Fibroblast of skin of scalp (primary cell): ENCODE measurements around the gene DNER. TPM values are rescaled to one million over a fixed set of nuclear protein-coding genes. Genes with fewer than 3 reads are reported as not detected.
"Not testable (repeated sequence)": the region's sequence is repeated elsewhere in the genome, so short reads cannot be mapped to it uniquely, and the experiment has no call there.

Experiments
- DNase-seq: peaks from one replicate; pipeline ENCODE4 v3.0.0-alpha.2; 2013
- polyA plus RNA-seq, 2 experiments: library from polyadenylated mRNA; unstranded; fragments of 120-200 nt; gene quantifications; one replicate each; pipeline ENCODE4 v1.2.1, GENCODE V29; 2013; ENCODE audit not compliant: insufficient read length in 2 of 2

Gene DNER, protein sequence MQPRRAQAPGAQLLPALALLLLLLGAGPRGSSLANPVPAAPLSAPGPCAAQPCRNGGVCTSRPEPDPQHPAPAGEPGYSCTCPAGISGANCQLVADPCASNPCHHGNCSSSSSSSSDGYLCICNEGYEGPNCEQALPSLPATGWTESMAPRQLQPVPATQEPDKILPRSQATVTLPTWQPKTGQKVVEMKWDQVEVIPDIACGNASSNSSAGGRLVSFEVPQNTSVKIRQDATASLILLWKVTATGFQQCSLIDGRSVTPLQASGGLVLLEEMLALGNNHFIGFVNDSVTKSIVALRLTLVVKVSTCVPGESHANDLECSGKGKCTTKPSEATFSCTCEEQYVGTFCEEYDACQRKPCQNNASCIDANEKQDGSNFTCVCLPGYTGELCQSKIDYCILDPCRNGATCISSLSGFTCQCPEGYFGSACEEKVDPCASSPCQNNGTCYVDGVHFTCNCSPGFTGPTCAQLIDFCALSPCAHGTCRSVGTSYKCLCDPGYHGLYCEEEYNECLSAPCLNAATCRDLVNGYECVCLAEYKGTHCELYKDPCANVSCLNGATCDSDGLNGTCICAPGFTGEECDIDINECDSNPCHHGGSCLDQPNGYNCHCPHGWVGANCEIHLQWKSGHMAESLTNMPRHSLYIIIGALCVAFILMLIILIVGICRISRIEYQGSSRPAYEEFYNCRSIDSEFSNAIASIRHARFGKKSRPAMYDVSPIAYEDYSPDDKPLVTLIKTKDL
- polyA plus RNA-seq (2013, experiment 1 of 2; ENCODE audit: insufficient read length) = not detected
- polyA plus RNA-seq (2013, experiment 2 of 2; ENCODE audit: insufficient read length) = 0.99 TPM

DNA sequence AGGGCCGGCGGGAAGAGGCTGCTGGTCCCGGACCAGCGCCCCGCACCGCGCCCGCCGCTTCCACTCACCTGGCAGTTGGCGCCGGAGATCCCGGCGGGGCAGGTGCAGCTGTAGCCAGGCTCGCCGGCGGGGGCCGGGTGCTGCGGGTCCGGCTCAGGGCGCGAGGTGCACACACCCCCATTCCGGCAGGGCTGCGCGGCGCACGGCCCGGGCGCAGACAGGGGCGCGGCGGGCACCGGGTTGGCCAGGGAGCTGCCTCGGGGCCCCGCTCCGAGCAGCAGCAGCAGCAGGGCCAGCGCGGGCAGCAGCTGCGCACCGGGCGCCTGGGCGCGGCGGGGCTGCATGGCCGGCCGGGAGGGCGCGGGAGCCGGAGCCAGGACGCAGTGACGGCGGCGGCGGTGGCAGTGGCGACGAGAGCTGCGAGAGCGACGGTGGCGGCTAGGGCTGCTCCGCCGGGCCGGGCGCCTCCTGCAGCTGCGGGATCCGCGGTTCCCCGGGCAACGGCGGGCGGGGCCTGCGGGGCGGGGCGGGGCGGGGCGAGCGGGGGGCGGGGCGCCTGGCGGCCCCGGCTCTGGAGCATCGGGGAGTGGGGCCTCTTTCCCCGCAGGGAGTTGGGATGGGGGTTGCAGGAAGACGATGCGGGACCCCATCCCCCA, at the start of gene DNER:
TSS of gene DNER (minus strand) at position 476 of the 656 bp plus-strand sequence. CDS start at position 344, 132 bp downstream.
- peak; percentile 2 for DNase-seq

DNA sequence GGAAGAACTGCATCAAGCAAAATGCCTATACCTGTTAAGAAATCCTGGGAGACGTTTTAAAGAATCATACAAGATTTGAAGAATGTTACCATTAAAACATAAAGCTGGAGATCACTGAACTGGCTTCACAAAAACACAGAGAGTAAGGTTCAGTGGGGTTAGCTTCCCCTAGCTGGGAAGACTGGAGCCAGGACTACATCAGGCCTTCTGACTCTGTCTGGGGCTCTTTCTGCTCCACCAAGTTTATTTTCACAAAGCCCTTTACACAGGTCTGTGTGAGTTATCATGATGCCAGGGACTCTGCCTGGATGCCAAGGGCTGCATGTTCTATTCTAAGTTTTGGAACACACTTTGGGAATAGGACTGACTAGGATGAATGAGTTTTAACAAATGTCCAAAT, 47.3 kb upstream of the DNER start:
- DNase-seq = no peak

DNA sequence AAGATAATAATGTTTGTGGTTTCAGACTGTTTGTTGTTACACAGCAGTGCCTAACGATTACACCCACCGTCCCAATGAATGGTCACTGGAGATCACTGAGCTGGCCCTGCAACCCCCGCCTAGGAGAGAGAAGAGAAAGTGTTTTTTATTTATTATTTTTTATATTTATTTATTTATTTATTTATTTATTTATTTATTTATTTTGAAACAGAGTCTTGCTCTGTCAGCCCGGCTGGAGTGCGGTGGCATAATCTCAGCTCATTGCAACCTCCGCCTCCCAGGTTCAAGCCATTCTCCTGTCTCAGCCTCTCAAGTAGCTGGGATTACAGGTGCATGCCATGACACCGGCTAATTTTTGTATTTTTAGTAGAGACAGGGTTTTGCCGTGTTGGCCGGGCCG, 43.1 kb upstream of the DNER start:
- DNase-seq = not testable (repeated sequence)

DNA sequence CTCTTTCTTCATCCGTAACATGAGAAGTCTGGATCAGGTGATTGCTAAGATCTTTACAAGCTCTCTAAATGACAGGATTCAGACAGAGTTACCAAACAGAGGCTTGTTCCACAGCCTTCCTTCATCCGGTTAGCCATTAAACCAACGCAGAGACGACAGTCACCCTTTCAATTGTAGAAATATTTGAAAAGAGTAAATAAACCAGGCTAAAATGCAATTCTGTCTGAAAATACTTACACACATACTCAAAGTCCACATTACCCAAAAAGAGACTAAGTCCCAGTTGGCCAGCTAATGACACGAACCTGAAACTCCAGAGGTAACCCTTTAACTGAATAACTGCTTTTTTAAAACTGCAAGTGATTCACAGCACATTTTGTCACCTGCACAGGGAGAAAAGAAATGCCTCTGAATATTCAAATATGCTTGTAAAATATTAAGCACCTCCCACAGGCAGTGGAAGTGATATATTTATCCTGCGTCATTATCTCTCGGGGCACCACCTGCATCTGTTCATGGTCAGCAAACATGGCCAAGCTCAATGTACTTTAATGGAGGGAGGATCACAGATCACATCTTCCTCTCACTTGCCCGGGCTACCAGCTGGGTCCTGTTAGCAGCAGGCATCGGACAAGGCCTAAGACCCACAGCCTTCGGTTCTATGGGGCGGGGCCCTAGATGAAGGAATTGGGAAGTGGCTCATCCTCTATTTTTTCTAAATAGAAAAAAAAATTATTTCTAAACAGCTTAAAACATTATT, 38.8 kb upstream of the DNER start:
- no peak for DNase-seq

DNA sequence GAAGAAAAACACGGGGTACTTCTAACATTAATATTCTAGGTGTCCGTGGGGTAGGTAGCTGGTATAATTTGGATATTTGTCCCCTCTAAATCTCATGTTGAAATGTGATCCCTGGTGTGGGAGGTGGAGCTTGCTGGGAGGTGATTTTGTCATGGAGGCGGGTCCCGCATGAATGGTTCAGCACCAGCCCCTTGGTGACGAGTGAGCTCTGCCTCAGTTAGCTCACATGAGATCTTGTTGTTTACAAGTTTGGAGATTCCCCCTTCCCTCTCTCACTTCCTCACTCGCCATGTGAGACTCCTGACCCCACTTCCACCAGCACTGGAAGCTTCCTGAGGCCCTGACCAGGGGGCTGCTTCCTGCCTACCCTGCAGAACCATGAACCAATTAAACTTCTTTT, 35.4 kb upstream of the DNER start:
- DNase-seq = no peak

DNA sequence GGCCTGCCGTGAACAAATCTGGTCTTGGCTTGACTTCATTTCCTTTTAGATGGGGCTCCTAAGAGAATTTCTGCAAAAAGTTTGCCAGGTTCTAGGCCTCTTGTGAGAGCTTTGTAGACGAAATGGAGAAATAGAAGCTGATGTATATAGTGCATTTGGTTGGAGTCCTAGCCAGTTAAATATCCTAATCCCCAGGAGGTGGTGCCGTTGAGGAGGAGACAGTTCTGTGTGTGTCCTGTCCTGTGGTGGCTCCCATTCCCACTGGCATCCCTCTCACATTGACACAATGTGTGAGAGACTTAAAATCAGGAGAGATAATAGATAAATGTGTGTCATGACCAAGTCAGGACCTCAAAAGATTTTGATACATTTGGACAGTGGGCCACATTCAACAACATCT, 34.6 kb upstream of the DNER start:
- no peak for DNase-seq

DNA sequence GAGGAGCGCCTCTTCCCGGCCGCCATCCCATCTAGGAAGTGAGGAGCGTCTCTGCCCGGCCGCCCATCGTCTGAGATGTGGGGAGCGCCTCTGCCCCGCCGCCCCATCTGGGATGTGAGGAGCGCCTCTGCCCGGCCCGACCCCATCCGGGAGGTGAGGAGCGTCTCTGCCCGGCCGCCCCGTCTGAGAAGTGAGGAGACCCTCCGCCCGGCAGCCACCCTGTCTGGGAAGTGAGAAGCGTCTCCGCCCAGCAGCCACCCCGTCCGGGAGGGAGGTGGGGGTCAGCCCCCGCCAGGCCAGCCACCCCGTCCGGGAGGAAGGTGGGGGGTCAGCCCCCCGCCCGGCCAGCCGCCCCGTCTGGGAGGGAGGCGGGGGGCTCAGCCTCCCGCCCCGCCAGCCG, 28.3 kb upstream of the DNER start:
- not testable (repeated sequence) for DNase-seq

DNA sequence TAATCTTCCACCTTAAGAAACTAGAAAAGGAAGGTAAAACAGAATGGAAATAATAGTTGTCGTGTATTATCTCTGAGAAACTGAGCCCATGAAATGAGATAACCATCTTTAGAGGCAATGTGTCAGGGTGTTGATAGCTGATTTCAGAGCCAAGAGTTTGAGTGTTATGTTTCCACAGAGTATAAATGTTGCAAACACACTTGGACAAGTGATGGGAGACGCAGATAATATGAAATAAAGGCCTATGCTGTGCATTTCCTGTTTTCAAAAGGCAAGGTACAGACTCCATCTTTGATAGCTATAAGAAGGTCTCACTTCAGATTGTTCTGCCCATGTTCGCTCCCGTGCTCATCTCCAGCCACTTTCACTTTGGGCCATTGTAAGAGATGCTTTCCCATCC, 25.9 kb upstream of the DNER start:
- DNase-seq = no peak

DNA sequence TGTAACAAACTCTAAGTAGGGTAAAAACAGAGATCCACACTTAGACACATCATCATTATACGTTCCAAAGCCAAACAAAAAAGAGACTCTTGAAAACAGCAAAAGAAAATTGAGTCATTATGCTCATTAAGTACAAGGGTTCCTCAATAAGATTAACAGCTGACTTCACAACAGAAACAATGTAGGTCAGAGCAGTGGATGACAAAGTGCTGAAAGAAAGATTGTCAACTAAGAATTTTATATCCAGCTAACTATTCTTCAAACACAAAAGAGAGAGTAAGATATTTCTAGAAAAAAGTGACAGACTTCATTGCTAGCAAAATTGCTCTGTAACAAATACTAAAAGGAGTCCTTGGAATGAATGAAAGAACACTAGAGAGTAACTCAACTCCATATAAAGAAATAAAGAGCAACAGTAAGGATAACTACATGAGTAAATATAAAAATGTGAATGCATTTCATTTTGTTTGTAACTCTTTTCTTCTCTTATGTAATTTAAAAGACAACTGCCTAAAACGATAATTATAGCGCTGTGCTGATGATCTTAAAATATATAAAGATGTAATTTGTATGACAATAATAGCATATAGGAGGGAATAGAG, 23.8 kb upstream of the DNER start:
- DNase-seq = no peak

DNA sequence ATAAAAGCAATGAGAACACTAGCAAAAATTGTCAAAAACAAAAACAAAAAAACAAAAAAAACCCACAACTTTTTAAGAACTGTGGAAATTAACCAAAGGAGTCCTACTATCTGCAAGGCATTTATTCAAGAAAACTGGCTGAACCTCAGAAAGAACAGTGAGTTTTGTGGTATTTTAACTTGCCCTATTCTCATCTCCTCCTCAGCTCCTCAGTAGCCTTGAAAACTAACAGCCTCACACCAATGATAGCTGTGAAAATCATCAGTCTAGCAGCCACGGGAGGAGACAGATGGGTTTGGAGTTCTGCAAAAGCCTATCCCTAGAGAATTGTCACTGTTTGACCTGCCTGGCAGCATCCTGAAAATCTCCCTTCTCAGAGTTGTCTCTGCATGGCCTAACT, 20.1 kb upstream of the DNER start:
- no peak for DNase-seq

DNA sequence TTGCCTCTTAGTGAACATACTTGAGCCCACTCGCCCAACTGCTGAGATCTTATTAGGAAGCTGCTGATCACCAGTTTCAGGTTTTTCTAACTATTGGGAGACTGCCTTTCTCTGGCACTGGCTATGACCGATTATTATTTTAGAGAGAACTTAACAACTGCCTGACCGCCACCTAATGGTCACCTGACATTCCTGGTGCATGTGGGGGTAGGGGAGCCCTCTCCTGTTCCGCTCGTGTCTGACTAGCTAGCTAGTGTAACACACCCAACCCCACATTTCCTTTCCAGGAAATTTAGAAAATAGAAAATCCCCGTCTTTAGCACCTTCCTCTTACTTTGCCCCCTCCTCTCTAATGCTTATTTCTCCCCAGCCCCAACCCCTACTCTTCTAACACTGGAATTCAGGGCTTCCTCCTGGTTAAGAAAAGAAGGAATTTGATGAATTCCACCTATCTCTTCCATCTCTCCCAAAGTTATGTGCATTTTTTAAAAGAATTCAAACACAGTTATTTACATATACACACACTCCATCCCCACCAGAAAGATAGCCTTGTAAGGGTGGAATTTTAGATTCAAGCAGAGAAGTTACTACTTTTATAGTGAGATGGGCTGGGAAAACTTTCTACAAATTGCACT, 19.4 kb upstream of the DNER start:
- no peak for DNase-seq

DNA sequence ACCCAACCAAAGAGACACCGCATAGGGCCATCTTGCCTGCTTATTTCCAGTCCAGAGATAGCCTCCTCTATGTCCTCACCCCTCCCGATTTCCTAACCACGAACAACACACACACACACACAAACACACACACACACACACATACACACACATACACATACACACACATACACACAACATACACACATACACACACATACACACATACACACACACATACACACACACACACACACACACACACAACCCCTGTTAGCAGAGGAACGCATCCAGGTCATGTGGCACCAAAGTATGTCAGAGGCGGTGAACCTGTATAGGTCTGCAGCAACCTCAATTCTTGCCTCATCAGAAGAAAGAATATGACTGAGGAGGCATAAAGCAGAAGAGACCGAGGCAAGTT, 18.5 kb upstream of the DNER start:
- no peak for DNase-seq

DNA sequence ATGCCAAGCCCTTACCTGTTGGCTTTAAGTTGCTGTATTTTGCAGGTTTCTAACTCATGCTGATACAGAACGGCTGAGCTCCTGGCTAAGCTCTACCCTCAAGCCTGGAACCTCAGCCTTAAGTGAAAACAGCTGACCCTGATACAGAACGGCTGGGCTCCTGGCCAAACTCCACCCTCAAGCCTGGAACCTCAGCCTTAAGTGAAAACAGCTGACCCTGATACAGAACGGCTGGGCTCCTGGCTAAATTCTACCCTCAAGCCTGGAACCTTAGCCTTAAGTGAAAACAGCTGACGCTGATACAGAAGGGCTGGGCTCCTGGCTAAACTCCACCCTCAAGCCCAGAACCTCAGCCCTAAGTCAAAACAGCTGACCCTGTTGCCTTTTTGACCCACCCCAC, 17.6 kb upstream of the DNER start:
- peak; percentile 10 for DNase-seq

DNA sequence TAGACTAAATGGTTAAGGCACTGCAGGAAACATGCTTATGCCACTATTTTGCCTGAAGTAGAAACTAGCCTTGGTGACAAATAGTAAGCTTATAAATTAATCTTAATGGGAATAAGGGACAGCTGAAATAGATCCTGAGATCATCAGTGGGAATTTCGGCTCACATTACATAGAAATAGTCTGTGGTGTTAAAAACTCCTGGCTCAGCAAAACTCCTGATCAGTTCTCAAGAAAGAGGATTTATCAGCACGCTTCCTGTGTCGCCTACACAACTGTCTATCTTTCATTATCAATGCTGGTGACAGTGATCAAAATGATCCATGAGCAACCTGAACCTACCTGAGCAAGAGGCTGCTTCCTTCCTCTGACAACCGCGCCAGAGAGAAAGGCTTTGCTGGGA, 17.0 kb upstream of the DNER start:
- no peak for DNase-seq

DNA sequence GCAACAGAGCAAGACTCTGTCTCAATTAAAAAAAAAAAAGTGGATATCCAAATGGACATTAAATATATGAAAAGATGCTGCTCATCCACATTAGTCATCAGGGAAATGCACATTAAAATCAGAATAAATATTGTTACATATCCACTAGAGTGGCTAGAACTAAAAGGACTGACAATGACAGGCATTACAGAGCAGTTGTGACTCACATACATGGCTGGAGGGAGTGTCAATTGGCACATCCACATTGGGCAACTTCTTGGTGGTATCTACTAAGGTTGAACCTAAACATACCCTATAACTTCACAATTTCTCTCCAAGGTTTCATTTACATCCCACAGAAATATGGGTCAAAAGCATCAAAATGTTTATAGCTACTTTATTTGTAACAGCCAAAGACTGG, 14.0 kb upstream of the DNER start:
- no peak for DNase-seq

DNA sequence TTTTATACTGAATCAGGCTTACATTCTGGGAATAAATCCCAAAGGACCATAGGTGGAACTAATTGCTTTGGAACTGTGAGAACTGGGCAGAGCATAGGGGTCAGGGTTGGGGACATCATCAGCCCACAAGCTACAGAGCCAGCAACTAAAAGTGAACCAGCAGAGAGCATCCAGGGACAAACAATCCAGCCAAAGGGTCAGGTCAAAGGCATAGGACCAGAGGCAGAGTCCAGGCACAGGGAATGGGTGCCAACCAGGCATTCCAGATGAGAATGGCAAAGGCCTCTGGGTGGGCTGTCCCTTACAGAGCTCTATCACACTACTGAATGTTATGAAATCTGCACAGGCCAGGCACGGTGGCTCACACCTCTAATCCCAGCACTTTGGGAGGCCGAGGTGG, 12.3 kb upstream of the DNER start:
- no peak for DNase-seq

DNA sequence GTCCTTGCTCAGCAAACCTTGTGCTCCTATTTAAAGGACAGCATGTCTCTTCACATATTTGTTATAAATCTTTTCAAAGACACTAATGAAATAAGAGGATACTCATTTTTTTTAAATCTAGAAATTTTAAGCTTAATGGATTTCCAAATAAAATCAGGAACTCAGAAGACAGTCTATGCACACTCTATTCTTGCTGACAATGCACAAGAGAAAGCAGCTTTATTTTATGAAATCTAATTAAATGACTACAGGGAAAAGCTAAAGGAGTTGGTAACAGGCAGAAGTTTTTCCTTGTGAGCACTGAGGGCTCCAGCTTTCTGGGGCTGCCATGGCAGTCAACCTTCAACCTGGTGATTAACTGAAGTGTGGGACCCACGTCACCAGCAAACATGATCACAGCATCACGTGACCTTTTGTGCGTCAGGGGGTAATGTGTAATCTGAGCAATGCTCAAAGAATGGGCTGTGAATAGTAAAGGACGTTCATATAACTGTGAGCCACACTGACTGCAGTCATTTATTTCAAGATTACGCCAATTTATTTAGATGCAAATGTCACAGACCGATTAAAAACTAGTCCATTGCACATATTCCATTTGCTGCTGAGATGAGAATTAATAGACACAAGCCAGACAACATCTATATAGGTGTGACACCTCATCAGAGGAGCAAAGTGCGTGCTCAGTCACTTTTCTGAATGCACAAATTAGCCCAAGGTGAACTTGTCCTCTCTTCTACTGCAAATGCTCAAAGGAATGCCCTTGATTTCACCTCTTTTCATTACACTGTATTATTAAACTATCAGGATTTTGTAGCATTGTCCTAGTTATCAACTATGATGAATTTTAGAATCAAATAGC, 11.6 kb upstream of the DNER start:
- peak; percentile 2 for DNase-seq

DNA sequence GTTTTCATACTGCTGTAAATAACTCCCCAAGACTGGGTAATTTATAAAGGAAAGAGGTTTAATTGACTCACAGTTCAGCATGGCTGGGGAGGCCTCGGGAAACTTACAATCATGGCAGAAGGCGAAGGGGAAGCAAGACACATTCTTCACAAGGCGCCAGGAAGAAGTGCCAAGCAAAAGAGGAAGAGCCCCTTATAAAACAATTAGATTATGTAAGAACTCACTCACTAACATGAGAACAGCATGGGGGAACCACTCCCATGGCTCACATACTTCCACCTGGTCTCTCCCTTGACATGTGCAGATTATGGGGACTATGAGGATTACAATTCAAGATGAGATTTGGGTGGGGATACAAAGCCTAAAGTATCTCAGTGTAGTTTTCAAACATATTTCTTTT, 8.8 kb upstream of the DNER start:
- DNase-seq = not testable (repeated sequence)

DNA sequence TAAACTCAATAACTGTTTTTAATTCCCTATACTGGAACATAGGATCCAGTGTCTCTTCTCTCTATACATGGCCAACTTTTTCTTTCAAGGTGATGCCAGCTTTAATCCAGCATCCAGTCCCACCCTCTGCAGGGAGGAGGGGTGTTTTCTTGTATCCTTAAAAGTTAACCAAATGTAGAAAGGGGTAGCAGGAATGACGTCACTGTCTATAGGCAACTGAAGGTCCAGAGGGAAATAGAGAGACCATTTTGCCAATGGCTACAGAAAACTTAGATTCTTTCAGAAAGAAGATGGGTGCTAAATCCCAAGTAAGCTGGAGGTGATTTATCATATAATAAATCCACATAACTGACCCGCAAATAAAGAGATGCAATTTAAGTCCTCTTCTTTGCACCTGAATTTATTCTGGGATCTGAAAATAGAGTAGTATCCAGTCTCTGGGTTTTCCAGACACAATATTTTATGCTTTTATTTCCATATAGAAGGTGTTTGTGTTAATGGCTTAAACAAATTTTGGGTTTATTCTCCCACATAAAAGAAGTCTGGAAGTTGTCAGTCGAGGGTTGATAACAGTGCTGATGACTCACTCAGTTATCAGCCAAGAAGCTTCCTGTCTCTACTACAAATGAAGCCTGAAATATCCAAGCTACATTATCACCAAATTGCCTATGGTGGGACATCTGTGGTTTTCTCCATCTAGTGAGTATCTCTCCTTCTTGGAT, 5.7 kb upstream of the DNER start:
- no peak for DNase-seq

DNA sequence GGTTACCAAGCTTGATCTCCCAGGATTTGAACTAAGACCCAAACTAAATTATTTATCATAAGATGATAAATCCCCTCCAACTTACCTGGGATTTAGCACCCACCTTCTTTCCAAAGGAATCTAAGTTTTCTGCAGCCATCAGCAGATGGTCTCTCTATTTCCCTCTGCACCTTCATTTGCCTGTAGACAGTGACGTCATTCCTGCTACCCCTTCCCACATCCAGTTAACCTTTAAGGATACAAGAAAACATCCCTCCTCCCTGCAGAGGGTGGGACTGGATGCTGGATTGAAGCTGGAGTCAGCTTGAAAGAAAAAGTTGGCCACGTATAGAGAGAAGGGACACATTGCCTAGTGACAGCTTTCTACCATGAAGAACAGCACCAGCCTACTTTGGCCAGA, 3.7 kb upstream of the DNER start:
- no peak for DNase-seq
